Measurements from ENCODE around the gene GFRA1. TPM values are rescaled to one million over a fixed set of nuclear protein-coding genes. Genes with fewer than 3 reads are reported as not detected.

GFRA1 gene
- total and polyA plus RNA-seq, 2 of the 8 experiments (the other 6 are each of a cell fraction or from before 2014, with no cell fraction given), result 1.1 to 2.0 TPM

- TF ChIP-seq RBBP5 (IDR thresholded peaks at IDR 0.05; ENCODE audit: borderline replicate concordance, low read depth, low read length), result no peak
- no peak for TF ChIP-seq RNF2 (IDR thresholded peaks at IDR 0.05; ENCODE audit: borderline replicate concordance, low read depth, low read length, missing control alignments, poor library complexity, severe bottlenecking)
- TF ChIP-seq NRF1 (IDR thresholded peaks at IDR 0.05; ENCODE audit: low read depth, low read length), result no peak
Measured at GRCh38 chr10:116069856-116070255, 203.2 kb downstream of the GFRA1 start (continued).
